ENCODE measurements around the gene SLC38A11. TPM values are rescaled to one million over a fixed set of nuclear protein-coding genes. Genes with fewer than 3 reads are reported as not detected.

The SLC38A11 gene
- 9.2 and 14.0 TPM in 2 replicates for total RNA-seq (2016; rRNA removed; fragmentation: Illumina TruSeq; extraction: Trizol)
- total RNA-seq (2016; cell fraction: cytosol; rRNA removed; fragmentation: Illumina TruSeq; extraction: Trizol; ENCODE audit: low read depth): 7.5 and 10.8 TPM in 2 replicates
- total RNA-seq (2016; cell fraction: insoluble cytoplasmic fraction; rRNA removed; fragmentation: Illumina TruSeq; extraction: Trizol): 10.8 and 11.2 TPM in 2 replicates
- 8.8 and 10.3 TPM in 2 replicates for total RNA-seq (2016; cell fraction: membrane; rRNA removed; fragmentation: Illumina TruSeq; extraction: Trizol)
- total RNA-seq (2016; cell fraction: nucleus; rRNA removed; fragmentation: Illumina TruSeq; extraction: Trizol): 23.6 and 26.3 TPM in 2 replicates
- polyA plus RNA-seq (2011; rRNA removed): 9.0 and 14.3 TPM in 2 replicates
- polyA plus RNA-seq (2011; cell fraction: cytosol; rRNA removed): 4.6 and 5.6 TPM in 2 replicates
- polyA plus RNA-seq (2011; cell fraction: nucleus; rRNA removed): 15.7 and 18.0 TPM in 2 replicates
- polyA plus RNA-seq (2012): 11.1 and 18.8 TPM in 2 replicates
- 1.8 and 2.2 TPM in 2 replicates for polyA plus RNA-seq (2016; cell fraction: cytosol; fragmentation: Illumina TruSeq; extraction: Trizol; ENCODE audit: low read depth)
- 7.5 and 13.3 TPM in 2 replicates for polyA plus RNA-seq (2016; cell fraction: insoluble cytoplasmic fraction; fragmentation: Illumina TruSeq; extraction: Trizol; ENCODE audit: low read depth)
- 1.5 and 3.0 TPM in 2 replicates for polyA plus RNA-seq (2016; cell fraction: membrane; fragmentation: Illumina TruSeq; extraction: Trizol; ENCODE audit: low read depth)
- polyA plus RNA-seq (2016; cell fraction: nucleus; fragmentation: Illumina TruSeq; extraction: Trizol; ENCODE audit: insufficient read depth, low read depth): 29.4 and 32.8 TPM in 2 replicates
- 10.0 TPM in 1 of 2 replicates, not detected in the other for polyA minus RNA-seq (2011; rRNA and poly(A)+ RNA removed; ENCODE audit: low replicate concordance)
- 5.0 and 5.3 TPM in 2 replicates for polyA minus RNA-seq (2011; cell fraction: cytosol; rRNA and poly(A)+ RNA removed)
- 27.4 and 31.1 TPM in 2 replicates for polyA minus RNA-seq (2011; cell fraction: nucleus; rRNA and poly(A)+ RNA removed)
- percentile 63 among the genes with signal in this experiment for Bru-seq, nascent RNA
- percentile 59 among the genes with signal in this experiment for BruChase-seq, experiment 1, labeled RNA remaining after a 6-hour chase
- BruChase-seq, experiment 2, labeled RNA remaining after a 2-hour chase: percentile 57 among the genes with signal in this experiment
- long read RNA-seq, experiment 1, partial matches to known transcripts: 1 of 8 reads
- long read RNA-seq, experiment 1, other reads (novel, unspliced or antisense): 7 of 8 reads
- long read RNA-seq, experiment 2, partial matches to known transcripts: 0 of 9 reads
- long read RNA-seq, experiment 2, other reads (novel, unspliced or antisense): 8 of 9 reads

- FAIRE-seq (no peak), DNase-seq (ENCODE audit: low spot score) (no peak), ATAC-seq (peak; percentile 95)
- Histone ChIP-seq H3K79me2 (ENCODE audit: insufficient read depth, low read length) (no peaks in the 10 kb centered on the region), H2AFZ (ENCODE audit: low read length) (peak within 1 kb of the TSS; percentile 54), H3K4me3 (replicated peaks in 1 of 3; ENCODE audit: insufficient read depth in 1 of 3, low read depth in 2 of 3, low read length in 3 of 3) (peak within 1 kb of the TSS in 2 of 3 experiments; percentile 34 to 39; a peak in 4 of 6 replicates), H3K36me3 (replicated peaks in 1 of 2; ENCODE audit: control insufficient read depth in 1 of 2, insufficient read depth in 2 of 2, low read length in 2 of 2) (no peaks in the 10 kb centered on the region), H3K9me3 (ENCODE audit: low read length) (no peaks in the 10 kb centered on the region), H3K27ac (ENCODE audit: extremely low read length, insufficient read depth, low read length) (no peak within 1 kb of the TSS), H4K20me1 (ENCODE audit: insufficient read depth, low read length) (no peaks in the 10 kb centered on the region), H3K4me2 (ENCODE audit: low read depth, low read length) (peak within 1 kb of the TSS; percentile 55), H3K4me1 (ENCODE audit: insufficient read depth, low read length) (no peaks in the 10 kb centered on the region), H3K9ac (ENCODE audit: insufficient read depth, low read depth, low read length) (no peak within 1 kb of the TSS), H3K27me3 (ENCODE audit: control insufficient read depth in 1 of 2, insufficient read depth in 2 of 2, low read length in 2 of 2) (no peaks in the 10 kb centered on the region)
- BruUV-seq (replicated peaks): no TSS peak
- WGBS (ENCODE audit: low lambda C conversion rate): 80% methylated on average over 19 of the region's 34 CpGs
- POLR2A ChIA-PET: no interaction called here
- in situ Hi-C loops (cut with HindIII; ENCODE audit: extremely low pct_ligation_motif_present, low pct_unique_long_range_greater_than_20kb) (no loop called here), intact Hi-C loops (cut with micrococcal nuclease; ENCODE audit: unreplicated experiment) (loop anchor here (2.0 kb wide), 1 partner anchor 14 kb away; no protein-coding TSS in a partner anchor)
- CTCF ChIA-PET (ENCODE audit: low intra/inter-chr PET ratio, low total read pairs): no interaction called here
- TF ChIP-seq KMT2A (CRISPR knock-in tag; IDR thresholded peaks at IDR 0.05) (0 out of 2 replicates have a peak, but pooled peaks have one; percentile 31), ZBED4 (CRISPR knock-in tag; IDR thresholded peaks at IDR 0.05; ENCODE audit: borderline replicate concordance) (no peak), KLF16 (CRISPR knock-in tag; IDR thresholded peaks at IDR 0.05) (no peak), RFX5 (IDR thresholded peaks at IDR 0.05; ENCODE audit: low read depth, low read length) (no peak), ZMYM4 (CRISPR knock-in tag; IDR thresholded peaks at IDR 0.05) (0 out of 2 replicates have a peak, but pooled peaks have one; percentile 40), KDM5A (IDR thresholded peaks at IDR 0.05; ENCODE audit: borderline replicate concordance, low read length) (no peak), ZNF687 (CRISPR knock-in tag; IDR thresholded peaks at IDR 0.05) (peak; percentile 72), PLRG1 (conservative IDR thresholded peaks at IDR 0.05) (no peak)
Observed at GRCh38 chr2:164954954-164955701, at the start of gene SLC38A11. Gene SLC38A11, minus strand, starts transcription at chr2:164955525. Its CDS starts 278 bp downstream, at chr2:164955247.

All from HepG2 (cell line).